Type B pancreatic cell (in vitro differentiated cells): ENCODE results near the gene PTGS2. TPM values are rescaled to one million over a fixed set of nuclear protein-coding genes. Genes with fewer than 3 reads are reported as not detected.
"Not testable (repeated sequence)": the region's sequence is repeated elsewhere in the genome, so short reads cannot be mapped to it uniquely, and the experiment has no call there.

Experiments
- DNase-seq: peaks from one replicate; pipeline ENCODE4 v3.0.0; 2021; ENCODE audit warnings: mixed read lengths; ENCODE audit not compliant: unreplicated experiment; ENCODE audit errors: extremely low spot score
- H3K27ac Mint-ChIP-seq: 2 replicates; pipeline ENCODE4 v1.8.0; 2021; ENCODE audit warnings: mild to moderate bottlenecking, mixed read lengths
- H3K27me3 Mint-ChIP-seq: 2 replicates; pipeline ENCODE4 v1.8.0; 2021; ENCODE audit warnings: mixed read lengths
- H3K36me3 Mint-ChIP-seq: 2 replicates; pipeline ENCODE4 v1.8.0; 2021; ENCODE audit warnings: mixed read lengths
- H3K4me1 Mint-ChIP-seq: one replicate; pipeline ENCODE4 v1.8.0; 2021; ENCODE audit warnings: mixed read lengths; ENCODE audit not compliant: unreplicated experiment
- H3K4me3 Mint-ChIP-seq: 2 replicates; pipeline ENCODE4 v1.8.0; 2021; ENCODE audit warnings: mild to moderate bottlenecking, mixed read lengths
- H3K9me3 Mint-ChIP-seq: 2 replicates; pipeline ENCODE4 v1.8.0; 2021; ENCODE audit warnings: mixed read lengths
- CTCF ChIP-seq: fragments of 200-600 bp; sonication (generic); conservative IDR thresholded peaks from 2 replicates; pipeline ENCODE4 v1.5.0; 2021; ENCODE audit warnings: antibody characterized with exemption, mild to moderate bottlenecking
- total RNA-seq: library from RNA; stranded (reverse); gene quantifications from 2 replicates; pipeline ENCODE4 v1.2.1, GENCODE V29; 2021; ENCODE audit warnings: low replicate concordance

Gene PTGS2
- total RNA-seq, 1 donor from 2014 or later = 2.2 TPM

GRCh38 chr1:186678155-186678554, 2.1 kb downstream of the PTGS2 start:
- no peaks in the 10 kb centered on the region for H3K36me3 Mint-ChIP-seq
- TF ChIP-seq CTCF = no peak
- DNase-seq = no peak
- H3K4me1 Mint-ChIP-seq = peaks cover 3% of the 10 kb centered on the region
- peaks cover 50% of the 10 kb centered on the region for H3K27me3 Mint-ChIP-seq
- H3K27ac Mint-ChIP-seq = no peak overlapping the region
- H3K9me3 Mint-ChIP-seq = no peaks in the 10 kb centered on the region
- no peak overlapping the region for H3K4me3 Mint-ChIP-seq

- no peak for DNase-seq
- Mint-ChIP-seq H3K4me3 (no peak overlapping the region), H3K9me3 (no peaks in the 10 kb centered on the region), H3K27me3 (peaks cover 12% of the 10 kb centered on the region), H3K4me1 (no peaks in the 10 kb centered on the region), H3K27ac (no peak overlapping the region), H3K36me3 (no peaks in the 10 kb centered on the region)
- no peak for TF ChIP-seq CTCF
These were observed 7.6 kb downstream of the PTGS2 start for GRCh38 chr1:186672596-186672995.

GRCh38 chr1:186672131-186672530, 8.1 kb downstream of the PTGS2 start:
- no peak for DNase-seq
- Mint-ChIP-seq H3K4me1 (no peaks in the 10 kb centered on the region), H3K36me3 (no peaks in the 10 kb centered on the region), H3K27ac (no peak overlapping the region), H3K27me3 (peaks cover 11% of the 10 kb centered on the region), H3K4me3 (no peak overlapping the region), H3K9me3 (no peaks in the 10 kb centered on the region)
- TF ChIP-seq CTCF = no peak

- no peak for TF ChIP-seq CTCF
- Mint-ChIP-seq H3K27ac (no peak overlapping the region), H3K27me3 (peaks cover 10% of the 10 kb centered on the region), H3K4me1 (no peaks in the 10 kb centered on the region), H3K4me3 (no peak overlapping the region), H3K36me3 (no peaks in the 10 kb centered on the region), H3K9me3 (no peaks in the 10 kb centered on the region)
- no peak for DNase-seq
These were observed 8.9 kb downstream of the PTGS2 start for GRCh38 chr1:186671136-186671825.

GRCh38 chr1:186670297-186671135, 9.7 kb downstream of the PTGS2 start:
- Mint-ChIP-seq H3K36me3 (no peaks in the 10 kb centered on the region), H3K4me3 (no peak overlapping the region), H3K4me1 (no peaks in the 10 kb centered on the region), H3K27me3 (peaks cover 7% of the 10 kb centered on the region), H3K9me3 (no peaks in the 10 kb centered on the region), H3K27ac (no peak overlapping the region)
- no peak for TF ChIP-seq CTCF
- no peak for DNase-seq

- not testable (repeated sequence) for H3K27ac Mint-ChIP-seq, H3K36me3 Mint-ChIP-seq, DNase-seq, H3K27me3 Mint-ChIP-seq, H3K4me1 Mint-ChIP-seq, H3K4me3 Mint-ChIP-seq, H3K9me3 Mint-ChIP-seq
These were observed 10.4 kb downstream of the PTGS2 start for GRCh38 chr1:186669784-186670183.

- H3K4me3 Mint-ChIP-seq, H3K4me1 Mint-ChIP-seq, H3K9me3 Mint-ChIP-seq, DNase-seq, H3K27me3 Mint-ChIP-seq, H3K36me3 Mint-ChIP-seq, H3K27ac Mint-ChIP-seq: not testable (repeated sequence)
These were observed 16.0 kb downstream of the PTGS2 start for GRCh38 chr1:186664217-186664616.
